ENCODE data around the gene LRP11.
"Not testable (repeated sequence)": the region's sequence is repeated elsewhere in the genome, so short reads cannot be mapped to it uniquely, and the experiment has no call there.

Gene LRP11

DNA sequence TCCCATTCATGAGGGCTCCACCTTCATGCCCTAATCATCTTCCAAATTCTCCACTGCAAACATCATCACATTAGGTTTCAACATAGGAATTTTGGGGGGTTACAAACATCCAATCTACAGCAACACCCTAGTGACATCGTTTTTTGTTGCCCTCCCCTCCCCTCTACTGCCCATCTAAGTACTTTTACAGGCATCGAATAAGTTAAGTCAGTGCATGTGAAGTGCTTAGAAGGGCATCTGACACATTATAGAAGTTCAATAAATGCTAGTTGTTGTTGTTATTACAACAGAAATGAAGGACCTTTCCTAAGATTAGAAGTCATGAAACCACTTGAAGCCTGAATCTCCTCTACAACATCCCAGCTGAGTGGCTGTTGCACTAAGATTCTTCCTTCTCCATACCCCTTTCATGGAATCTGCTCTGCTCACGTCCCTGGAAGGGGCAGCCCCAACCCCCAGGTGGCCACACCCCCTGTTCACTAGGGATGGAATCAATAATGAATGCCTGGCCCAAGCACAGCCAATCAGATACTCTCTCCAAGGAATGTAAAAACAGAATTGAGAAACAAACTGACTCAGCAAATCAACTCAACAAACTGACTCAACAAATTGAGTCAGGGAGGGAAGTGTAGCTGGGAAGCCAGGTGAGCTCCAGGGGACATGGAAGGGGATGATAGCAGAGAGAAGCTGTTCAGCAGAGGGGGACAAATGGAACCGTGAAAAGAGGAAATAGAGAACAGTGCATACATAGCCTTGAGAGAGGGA is 3.9 kb upstream of the LRP11 start:
- no peak for DNase-seq

DNA sequence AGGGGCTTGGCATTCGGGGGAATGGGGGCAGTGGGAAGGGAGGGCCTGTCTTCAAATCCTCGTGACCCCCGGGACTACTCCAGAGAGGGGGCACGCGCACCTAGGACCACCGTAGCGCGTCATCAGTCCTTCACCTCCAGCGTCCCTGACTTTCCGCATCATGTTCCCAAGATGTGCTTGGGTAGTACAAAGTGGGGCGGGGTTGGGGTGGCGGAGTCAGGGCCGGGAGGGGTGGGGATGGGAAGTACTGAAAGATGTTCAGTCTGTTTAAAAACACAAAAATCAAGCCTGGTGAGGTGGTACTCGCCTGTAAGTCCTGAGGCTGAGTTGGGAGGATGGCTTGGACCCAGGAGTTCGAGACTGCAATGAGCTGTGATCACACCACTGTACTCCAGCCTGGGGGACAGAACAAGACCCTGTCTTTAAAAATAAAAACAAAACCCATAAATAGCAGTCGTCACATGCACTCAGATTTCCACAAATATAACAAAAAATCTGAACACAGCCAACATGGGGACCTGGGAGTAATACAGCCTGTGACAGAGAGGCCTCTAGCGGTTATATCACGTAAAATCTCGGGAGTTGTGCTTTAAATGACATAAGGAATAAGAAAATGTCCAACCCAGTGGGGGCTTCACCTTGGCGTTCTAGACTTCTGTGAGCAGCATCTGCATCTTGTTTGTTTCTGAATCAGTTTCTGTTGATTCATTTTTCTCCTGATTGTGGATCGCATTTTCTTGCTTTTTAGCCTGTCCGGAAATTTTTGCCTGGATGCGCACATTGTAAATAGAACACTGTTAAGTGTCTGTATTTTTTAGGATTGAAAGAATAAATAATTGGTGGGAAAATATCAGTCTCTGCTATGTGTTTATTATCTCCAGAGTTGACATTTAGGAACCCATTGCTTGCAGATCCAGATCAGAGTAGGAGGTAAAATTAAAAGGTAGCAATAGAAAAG is 698 bp upstream of the LRP11 start:
- peak; percentile 10 for DNase-seq

DNA sequence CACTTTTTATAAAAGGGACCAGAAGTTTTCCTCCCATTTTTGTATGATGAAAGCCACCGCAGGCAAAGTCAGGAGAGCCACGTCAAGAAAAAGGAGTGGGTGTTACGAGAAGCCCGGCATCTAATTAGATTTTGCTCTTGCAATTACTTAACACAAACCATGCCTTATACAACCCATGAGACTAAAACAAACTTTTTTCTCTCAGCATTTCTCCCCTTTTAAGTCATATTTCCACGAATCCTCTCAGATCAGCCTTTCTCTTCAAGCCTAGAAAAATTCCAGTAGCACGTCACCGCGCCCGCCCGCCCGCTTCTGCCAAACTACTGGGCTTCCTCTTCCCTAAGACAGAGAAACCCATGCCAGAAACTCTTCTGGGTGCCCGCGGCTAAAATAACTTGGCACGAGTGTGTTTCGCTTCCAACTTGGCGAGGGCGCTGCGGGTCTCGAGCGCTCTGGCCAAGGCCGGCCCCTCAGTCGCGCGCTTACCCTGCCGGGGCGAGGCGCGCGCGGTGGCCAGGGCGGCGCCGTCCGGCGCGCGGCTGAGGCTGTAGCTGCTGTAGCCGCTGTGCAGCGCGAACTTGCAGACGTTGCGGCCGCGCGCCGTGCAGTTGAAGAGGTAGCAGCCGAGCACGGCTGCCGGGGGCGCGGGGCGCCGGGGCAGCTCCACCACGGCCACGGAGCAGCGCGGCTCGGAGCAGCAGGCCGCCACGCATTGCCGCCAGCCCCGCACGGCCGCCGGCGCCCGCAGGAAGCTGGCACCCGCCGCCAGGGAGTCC is 1.0 kb downstream of the LRP11 start:
- no peak for DNase-seq

DNA sequence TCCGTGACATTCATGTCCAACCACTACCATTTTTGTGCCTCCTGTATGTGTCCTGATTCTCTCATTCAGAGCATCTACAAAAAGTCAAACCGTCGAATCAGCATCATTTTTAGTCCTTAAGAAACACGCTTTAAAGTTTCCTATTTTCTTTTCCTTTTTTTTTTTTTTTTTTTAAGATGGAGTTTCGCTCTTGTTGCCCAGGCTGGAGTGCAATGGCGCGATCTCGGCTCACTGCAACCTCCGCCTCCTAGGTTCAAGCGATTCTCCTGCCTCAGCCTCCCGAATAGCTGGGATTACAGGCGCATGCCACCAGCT is 1.8 kb downstream of the LRP11 start:
- DNase-seq: not testable (repeated sequence)

DNA sequence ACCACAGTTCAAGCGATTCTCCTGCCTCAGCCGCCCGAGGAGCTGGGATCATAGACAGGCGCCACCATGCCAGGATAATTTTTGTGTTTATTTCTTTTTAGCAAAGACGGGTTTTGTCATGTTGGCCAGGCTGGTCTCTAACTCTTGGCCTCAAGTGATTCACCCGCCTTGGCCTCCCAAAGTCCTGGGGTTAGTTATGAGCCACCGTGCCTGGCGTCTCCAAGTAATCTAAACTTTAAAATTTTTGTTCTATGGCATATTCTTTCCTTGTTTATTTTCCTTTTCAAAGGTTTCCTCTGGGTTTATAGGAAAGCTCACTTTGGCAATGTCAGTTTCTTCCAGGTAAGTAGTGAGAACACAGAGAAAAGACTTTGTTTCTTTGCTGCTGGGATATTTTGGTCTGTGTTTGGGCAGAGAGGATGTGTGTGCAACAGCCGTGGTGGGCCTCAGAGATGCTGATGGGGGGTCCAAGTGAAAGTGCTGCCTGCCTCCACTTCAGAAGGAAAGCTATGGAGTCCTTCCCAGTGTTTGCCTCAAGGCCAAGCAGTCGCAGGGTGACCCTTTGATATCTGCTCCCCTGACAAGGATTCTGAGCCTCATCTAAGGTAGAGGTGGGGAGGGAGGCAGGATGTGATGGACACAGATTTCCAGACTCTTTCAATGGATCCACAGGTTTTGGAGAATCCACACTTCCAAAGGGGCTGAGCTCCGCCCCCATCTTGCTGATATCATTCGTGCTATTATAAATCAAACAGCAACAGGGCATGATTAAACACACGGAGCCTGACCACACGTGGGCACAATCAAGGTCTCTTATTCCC is 2.3 kb downstream of the LRP11 start:
- DNase-seq: no peak

DNA sequence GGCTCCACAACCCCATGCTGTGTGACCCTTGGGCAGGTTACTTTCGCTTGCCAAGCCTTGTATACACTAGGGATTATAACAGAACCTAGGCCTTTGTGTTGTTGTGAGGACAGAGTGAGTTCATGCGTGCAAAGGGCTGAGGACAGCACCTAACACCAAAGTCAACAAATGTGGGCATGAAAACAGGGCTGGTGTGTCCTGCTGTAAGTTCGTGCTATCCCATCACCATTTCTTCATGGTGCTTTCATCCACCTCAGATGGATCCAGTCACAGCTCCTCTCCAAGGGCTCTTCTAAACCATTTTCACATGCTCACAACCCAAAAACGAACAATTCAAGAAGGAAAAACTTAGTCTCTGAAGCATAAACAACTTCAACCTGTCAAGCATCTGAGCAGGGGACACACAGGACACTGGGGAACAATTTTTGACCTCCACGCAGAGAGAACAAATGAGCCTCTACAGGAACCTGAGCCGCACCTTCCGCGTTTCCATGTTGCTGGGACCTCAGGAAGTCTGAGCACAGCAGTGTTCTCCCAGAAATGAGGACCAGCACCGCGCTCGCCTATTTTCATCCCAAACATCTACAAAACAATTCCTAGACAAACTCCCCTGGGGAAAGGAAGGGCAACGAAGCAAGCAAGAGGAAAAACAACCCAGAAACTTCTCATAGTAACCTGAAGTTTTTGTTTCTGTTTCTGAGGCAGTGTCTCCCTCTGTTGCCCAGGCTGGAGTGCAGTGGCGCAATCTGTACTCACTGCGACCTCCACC is 3.1 kb downstream of the LRP11 start:
- DNase-seq: no peak

DNA sequence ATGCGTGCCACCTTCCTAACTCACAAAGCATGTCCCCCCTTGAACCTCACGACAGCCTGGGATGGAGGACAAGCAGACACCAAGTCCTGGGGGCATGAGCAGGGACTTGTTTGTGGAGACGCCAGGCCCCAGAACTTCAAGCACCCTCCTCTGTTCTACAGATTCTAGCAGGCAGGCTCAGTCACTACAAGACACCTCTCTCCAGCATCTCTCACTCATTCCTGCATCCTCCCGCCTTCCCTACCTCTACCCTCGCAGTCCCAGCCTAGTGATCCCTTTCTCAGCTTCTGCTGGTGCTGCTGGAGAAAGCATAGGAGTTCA is 3.7 kb downstream of the LRP11 start:
- no peak for DNase-seq

DNA sequence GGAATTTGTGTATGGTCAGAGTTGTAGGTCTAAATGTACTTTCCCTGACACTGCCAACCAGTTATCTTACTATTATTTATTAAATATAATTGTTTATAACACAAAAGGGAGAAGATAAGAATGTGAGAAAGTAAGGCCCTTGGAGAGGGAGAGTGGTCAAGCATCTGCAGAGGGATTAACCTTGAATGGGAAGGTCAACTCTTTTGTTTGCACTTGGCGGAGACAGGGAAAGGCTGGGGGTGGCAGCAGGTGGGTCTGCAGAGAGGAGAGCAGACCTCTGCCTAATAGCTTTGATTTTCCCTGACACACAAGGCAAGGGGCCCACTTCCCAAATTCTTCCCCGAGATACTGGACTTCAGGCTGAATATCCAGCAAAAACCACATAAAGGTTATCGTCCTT is 4.2 kb downstream of the LRP11 start:
- no peak for DNase-seq

DNA sequence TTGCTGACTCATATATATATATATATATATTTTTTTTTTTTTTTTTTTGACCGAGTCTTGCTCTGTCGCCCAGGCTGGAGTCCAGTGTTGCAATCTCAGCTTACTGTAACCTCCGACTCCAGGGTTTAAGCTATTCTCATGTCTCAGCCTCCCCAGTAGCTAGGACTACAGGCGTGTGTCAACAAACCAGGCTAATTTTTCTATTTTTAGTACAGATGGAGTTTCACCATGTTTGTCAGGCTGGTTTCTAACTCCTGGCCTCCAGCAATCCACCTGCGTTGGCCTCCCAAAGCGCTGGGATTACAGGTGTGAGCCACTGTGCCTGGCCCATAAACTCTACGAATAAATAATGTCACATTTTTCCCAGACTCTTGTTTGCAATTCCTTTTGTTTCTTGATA is 4.8 kb downstream of the LRP11 start:
- no peak for DNase-seq

DNA sequence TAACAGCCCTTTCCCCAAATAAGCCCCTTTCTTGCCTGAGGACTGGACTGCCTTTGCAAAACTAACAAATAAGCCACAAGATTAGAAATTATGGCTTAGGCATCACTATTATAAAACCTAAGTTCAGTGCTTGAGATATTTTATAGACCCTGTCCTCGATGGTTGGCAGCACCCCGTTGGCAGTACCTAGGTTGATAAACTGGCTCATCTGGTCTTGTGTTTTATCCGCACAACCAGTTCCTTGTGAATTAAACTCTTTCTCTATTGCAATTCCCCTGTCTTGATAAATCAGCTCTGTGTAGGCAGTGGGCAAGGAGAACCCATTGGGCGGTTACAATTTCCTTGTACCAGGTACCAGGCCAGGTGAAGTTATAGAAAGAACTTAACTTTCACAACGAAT is 6.6 kb downstream of the LRP11 start:
- no peak for DNase-seq

DNA sequence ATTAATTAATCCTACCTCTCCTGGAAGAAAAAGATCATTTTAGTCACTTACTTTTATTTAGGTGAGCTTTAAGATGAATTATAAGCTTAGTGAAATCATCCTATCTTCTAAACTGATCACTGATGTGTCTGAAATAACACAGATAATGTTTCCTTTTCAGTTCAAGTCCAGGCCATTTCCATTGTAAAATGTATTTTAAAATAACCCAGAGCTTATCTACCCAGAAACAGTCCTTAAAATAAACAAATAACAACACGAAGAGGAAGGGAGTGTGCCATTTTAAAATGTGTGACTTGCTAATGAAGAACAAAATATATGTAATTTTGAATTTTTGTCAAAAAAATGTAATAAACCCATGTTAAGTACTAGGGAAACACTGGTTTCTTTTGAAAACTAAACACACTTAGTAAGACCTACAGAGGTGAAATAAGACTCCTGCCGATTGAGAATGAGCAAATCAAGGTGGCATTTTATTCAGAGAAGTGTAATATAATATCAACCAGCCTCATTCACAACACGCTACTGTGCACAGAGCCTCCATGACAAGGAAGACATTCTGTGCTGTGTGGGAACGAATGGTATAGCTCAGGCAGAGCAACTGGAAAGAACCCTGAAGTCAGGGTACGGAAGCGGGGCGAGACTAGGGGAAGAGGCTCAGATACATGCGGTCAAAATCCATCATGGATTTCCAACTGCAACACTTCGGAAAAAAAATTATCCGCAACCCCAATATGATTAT is 7.7 kb downstream of the LRP11 start:
- no peak for DNase-seq

DNA sequence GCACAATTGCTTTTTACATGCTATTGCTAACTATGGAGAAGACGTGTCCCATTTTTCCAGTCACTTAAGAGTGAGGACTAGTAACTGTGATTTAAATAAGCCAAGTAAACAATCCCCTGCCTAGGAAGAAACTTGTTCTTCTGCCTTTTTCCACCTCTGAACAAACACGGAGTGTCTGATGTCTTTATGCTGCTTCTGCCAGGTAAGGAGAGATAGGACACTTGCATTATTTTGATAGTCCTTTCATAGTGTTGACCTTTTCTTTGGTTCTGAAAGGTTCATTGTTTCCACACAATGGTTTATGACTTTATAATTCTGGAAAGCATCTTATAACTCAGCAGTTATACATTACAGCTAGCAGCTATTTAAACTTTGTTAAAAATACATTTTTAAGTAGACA is 8.4 kb downstream of the LRP11 start:
- DNase-seq: no peak

DNA sequence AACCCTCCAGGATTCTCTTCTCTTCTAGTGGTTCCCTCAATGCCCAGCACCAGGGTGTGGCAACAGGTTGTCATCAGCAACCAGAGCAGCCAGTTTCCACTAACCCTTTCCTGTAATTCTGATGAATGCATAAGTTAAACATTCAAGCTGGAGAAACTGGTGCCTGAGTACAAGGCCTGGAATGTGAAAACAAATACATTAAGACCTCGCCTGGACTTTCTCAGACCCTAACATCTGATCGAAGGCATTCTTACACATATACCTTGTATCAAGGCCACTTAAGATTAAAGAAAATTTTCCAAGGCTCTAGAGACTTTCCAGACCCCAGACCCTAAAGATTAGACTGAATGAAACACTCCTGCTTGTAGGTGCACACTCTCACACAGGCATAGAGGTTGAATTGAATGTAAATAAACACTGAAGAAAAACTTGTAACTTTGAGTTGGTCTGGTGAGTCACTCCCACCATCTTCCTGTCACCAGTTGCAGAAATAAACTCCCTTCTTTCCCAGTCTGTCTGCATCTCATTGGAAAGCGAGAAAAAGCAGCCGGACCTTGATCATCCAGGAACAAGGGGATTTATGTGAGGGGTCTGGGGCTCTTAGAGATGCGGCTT is 9.0 kb downstream of the LRP11 start:
- no peak for DNase-seq

DNA sequence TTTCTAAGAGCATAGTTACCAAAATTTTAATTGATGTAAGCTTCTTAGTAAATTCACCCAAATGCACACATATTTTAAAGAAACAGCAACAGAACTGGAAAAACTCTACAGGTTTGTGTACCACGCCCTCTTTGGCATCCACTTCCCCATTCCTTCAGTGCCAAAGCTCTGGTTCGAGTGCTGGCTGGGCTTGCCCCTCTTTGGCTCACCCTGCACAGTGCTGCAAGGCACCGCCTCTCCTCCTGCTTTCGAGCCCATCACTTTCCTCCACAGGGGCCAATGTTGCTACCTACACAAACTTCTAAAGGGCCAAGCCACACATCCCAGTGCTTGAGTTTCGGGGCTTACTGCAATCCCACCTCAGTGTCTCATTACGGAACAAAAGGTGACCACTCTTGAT is 9.6 kb downstream of the LRP11 start:
- DNase-seq: no peak

DNA sequence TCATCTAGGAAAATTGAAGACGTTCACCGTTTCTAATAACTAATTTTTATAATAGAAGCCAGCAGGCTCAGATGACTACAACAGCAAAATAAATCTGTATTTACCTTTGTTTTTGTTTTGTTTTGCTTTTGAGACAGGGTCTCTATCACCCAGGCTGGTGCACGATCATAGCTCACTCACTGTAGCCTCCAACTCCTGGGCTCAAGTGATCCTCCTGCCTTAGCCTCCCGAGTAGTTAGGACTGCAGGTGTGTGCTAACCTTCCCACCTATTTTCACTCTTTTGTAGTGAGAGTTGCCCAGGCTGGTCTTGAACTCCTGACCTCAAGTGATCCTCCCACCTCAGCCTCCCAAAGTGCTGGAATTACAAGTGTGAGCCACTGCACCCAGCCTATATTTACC is 10.1 kb downstream of the LRP11 start:
- DNase-seq: not testable (repeated sequence)

DNA sequence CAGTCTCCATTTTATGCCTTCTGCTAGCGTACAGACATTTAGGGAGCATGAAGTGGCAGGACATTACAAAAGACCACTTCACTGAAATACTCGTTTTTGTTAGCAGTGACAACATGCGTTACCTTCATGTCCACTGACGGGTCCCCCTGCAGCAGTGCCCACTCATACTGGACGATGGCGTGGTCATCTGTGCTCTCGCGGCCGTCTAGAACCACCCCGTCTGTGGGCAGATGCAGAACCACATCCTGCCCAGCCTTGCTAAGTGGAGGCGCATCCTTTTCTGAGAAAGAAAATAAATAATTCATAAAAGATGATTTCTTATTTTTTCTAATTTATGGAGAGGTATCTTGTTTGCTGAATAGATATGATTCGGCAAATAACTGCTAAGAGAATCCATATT is 11.3 kb downstream of the LRP11 start:
- no peak for DNase-seq

DNA sequence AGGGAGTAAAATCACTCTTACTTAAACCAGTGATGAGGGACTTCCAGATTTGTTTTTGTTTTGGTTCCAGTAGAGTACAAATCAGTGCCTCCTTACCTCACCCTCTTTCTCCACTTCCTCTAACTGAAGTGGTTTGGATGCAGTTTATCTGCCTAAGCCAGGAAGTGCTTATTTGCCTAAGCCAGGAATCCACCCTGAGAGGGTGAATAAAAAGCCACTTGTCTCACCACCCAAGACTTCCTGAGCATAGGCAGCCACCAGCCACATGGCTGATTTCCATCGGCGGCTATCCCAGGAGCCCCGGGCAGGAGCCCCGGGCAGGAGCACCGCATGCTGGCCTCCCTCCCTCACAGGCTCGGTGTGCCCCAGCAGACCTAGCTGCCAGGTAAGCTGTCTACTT is 12.0 kb downstream of the LRP11 start:
- DNase-seq: no peak

DNA sequence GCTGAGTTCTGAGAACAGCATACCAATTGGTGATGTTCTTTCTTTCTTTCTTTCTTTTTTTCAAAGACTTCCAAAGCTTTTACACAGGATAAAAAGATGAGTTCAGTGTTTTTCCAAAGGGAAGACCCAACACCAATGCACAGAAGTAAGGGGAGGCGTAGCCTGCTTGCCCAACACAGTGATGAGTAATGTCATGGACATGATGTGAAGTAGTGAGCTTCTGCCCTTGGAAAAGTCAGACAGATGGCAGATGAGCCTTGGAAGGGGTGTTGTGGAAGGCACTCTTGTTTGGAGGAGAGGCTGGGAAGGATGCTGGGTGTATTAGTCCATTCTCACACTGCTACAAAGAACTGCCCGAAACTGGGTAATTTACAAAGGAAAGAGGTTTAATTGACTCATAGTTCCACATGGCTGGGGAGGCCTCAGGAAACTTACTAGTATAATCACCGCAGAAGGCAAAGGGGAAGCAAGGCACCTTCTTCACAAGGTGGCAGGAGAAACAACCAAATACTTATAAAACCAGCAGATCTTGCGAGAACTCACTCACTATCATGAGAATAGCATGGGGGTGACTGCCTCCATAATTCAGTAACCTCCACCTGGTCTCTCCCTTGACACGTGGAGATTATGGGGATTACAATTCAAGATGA is 12.6 kb downstream of the LRP11 start:
- no peak for DNase-seq

DNA sequence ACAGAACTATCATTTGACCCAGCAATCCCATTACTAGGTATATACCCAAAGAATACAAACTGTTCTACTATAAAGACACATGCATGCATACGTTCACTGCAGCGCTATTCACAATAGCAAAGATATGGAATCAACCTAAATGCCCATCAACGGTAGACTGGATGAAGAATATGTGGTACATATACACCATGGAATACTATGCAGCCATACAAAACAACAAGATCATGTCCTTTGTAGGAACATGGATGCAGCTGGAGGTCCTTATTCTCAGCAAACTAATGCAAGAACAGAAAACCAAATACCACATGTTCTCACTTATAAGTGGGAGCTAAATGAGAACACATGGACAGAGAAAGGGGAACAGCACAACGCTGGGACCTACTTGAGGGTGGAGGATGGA is 15.8 kb downstream of the LRP11 start:
- not testable (repeated sequence) for DNase-seq

DNA sequence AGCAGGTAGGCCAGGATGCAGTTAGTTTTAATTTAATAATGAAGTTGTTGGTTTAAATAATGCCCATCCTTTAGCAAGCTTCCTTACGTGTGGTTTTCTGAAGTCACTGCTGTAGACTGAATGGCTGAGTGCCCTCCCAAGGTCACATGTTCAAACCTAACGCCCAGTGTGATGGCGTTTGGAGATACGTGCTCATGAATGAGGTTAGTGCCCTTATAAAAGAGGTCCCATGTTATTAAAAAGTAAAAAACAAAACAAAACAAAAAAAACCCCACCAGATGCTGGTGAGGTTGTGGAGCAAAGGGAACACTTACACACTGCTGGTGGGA is 16.3 kb downstream of the LRP11 start:
- no peak for DNase-seq

Measured in activated T-cell treated with anti-CD3 and anti-CD28 coated beads for 4 hours (primary cell).